ENCODE measurements around the gene CKMT1B.
"Not testable (repeated sequence)": the region's sequence is repeated elsewhere in the genome, so short reads cannot be mapped to it uniquely, and the experiment has no call there.

The CKMT1B gene

DNA sequence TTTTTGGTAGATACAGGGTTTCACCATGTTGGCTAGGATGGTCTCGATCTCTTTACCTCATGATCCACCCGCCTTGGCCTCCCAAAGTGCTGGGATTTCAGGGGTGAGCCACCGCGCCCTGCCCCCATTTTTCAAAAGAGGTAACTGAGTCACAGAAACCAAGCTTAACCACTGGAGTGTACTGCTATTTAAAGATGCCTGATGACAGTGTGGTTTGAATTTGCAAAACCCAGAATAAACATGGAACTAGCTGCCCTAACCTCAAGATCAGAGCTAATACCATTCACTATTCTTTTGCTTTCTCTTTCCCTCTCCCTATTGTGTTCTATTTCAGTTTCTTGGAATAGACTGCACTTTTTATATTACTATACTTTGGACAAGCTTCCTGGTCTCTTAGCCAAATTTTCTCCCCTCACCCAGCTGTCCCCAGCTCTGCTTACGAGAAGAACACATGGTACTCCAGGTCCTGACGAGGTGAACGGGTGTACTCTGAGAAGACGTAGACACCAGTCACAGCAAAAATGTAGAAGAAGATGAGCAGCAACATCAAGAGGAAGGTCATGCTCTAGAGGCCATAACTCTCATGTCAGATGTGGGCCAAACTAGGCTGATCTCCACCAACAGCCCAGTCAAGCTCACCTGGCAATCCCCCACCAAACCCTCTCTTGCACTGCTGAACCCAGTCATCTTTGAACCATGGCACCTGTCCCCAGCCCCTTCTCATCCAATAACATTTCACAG lies 44.8 kb downstream of the CKMT1B start:
- DNase-seq: not testable (repeated sequence)

Data from NCI-H2171 treated with DMSO at 0.1 percent for 48 hours (cell line).